ENCODE results near the gene SPTBN4.
"Not testable (repeated sequence)": the region's sequence is repeated elsewhere in the genome, so short reads cannot be mapped to it uniquely, and the experiment has no call there.

SPTBN4 gene

GRCh38 chr19:40510526-40511115 is 43.8 kb downstream of the SPTBN4 start:
- no peak for DNase-seq

GRCh38 chr19:40511487-40511886 is 44.7 kb downstream of the SPTBN4 start:
- no peak for DNase-seq

GRCh38 chr19:40512110-40512472 is 45.3 kb downstream of the SPTBN4 start:
- no peak for DNase-seq

- DNase-seq: no peak
These were observed 45.9 kb downstream of the SPTBN4 start for GRCh38 chr19:40512473-40513344.

- no peak for DNase-seq
These were observed 46.5 kb downstream of the SPTBN4 start for GRCh38 chr19:40513345-40513678.

GRCh38 chr19:40513741-40514315 is 47.0 kb downstream of the SPTBN4 start:
- no peak for DNase-seq

- DNase-seq: no peak
These were observed 50.4 kb downstream of the SPTBN4 start for GRCh38 chr19:40517248-40517647.

- no peak for DNase-seq
These were observed 52.8 kb downstream of the SPTBN4 start for GRCh38 chr19:40519352-40520322.

GRCh38 chr19:40521276-40521675 is 54.5 kb downstream of the SPTBN4 start:
- no peak for DNase-seq

GRCh38 chr19:40521900-40522299 is 55.1 kb downstream of the SPTBN4 start:
- DNase-seq: not testable (repeated sequence)

- peak; percentile 8 for DNase-seq
These were observed 56.7 kb downstream of the SPTBN4 start for GRCh38 chr19:40523322-40524047.

GRCh38 chr19:40524133-40524549 is 57.3 kb downstream of the SPTBN4 start:
- no peak for DNase-seq

GRCh38 chr19:40524655-40525054 is 57.9 kb downstream of the SPTBN4 start:
- no peak for DNase-seq

GRCh38 chr19:40525234-40526051 is 58.6 kb downstream of the SPTBN4 start:
- DNase-seq: no peak

GRCh38 chr19:40528078-40528477 is 61.3 kb downstream of the SPTBN4 start:
- no peak for DNase-seq

GRCh38 chr19:40528533-40529092 is 61.8 kb downstream of the SPTBN4 start:
- DNase-seq: no peak

- DNase-seq: peak; percentile 6
These were observed 62.5 kb downstream of the SPTBN4 start for GRCh38 chr19:40529093-40529954.

- no peak for DNase-seq
These were observed 63.5 kb downstream of the SPTBN4 start for GRCh38 chr19:40530091-40530901.

GRCh38 chr19:40533508-40533907 is 66.7 kb downstream of the SPTBN4 start:
- no peak for DNase-seq
